Neural cell (in vitro differentiated cells): ENCODE measurements around the gene NTN3. TPM values are rescaled to one million over a fixed set of nuclear protein-coding genes. Genes with fewer than 3 reads are reported as not detected.

Experiments used
- H2AFZ ChIP-seq: fragments of 200-600, 300-800 bp; sonication (generic), shearing (Covaris generic); 2 replicates; pipeline ENCODE4 v1.6.0; 2014; ENCODE audit warnings: low read depth, mild to moderate bottlenecking, antibody characterized with exemption, low read length, moderate library complexity
- H3F3A ChIP-seq: fragments of 200-600 bp; shearing (Covaris generic); 2 replicates; pipeline ENCODE4 v1.6.1; 2016; ENCODE audit warnings: mild to moderate bottlenecking, moderate library complexity, mixed read lengths, antibody characterized with exemption, low read length; ENCODE audit not compliant: insufficient read depth, poor library complexity, severe bottlenecking
- H3K27ac ChIP-seq: fragments of 200-600, 300-800 bp; sonication (generic), shearing (Covaris generic); 2 replicates; pipeline ENCODE4 v1.5.1; 2014; ENCODE audit warnings: mild to moderate bottlenecking, low read length, moderate library complexity
- H3K27me3 ChIP-seq: fragments of 300-800, 200-600 bp; sonication (generic), shearing (Covaris generic); 2 replicates; pipeline ENCODE4 v1.6.0; 2014; ENCODE audit warnings: mild to moderate bottlenecking, low read depth, low read length, moderate library complexity; ENCODE audit not compliant: insufficient read depth
- H3K36me3 ChIP-seq: fragments of 300-800, 200-600 bp; sonication (generic), shearing (Covaris generic); 2 replicates; pipeline ENCODE4 v1.5.1; 2014; ENCODE audit warnings: mild to moderate bottlenecking, antibody characterized with exemption, low read length, moderate library complexity; ENCODE audit not compliant: insufficient read depth
- H3K4me2 ChIP-seq: fragments of 300-800, 200-600 bp; sonication (generic), shearing (Covaris generic); 2 replicates; pipeline ENCODE4 v1.6.0; 2014; ENCODE audit warnings: mild to moderate bottlenecking, low read length
- H3K4me3 ChIP-seq: fragments of 300-800, 200-600 bp; sonication (generic), shearing (Covaris generic); 2 replicates; pipeline ENCODE4 v1.5.1; 2014; ENCODE audit warnings: mild to moderate bottlenecking, low read length, moderate library complexity
- H3K79me2 ChIP-seq: fragments of 200-600 bp; shearing (Covaris generic); replicated peaks from 2 replicates; pipeline ENCODE4 v1.6.0; 2014; ENCODE audit warnings: mild to moderate bottlenecking, low read length, moderate library complexity; ENCODE audit not compliant: insufficient read depth
- H3K9ac ChIP-seq: fragments of 300-800, 200-600 bp; sonication (generic), shearing (Covaris generic); 2 replicates; pipeline ENCODE4 v1.6.1; 2016; ENCODE audit warnings: mild to moderate bottlenecking, low read length, mixed read lengths
- H3K9me2 ChIP-seq: fragments of 200-600 bp; shearing (Covaris generic); 2 replicates; pipeline ENCODE4 v1.6.1; 2016; ENCODE audit warnings: mild to moderate bottlenecking, low read length, mixed read lengths; ENCODE audit not compliant: insufficient read depth
- H3K9me3 ChIP-seq: fragments of 200-600, 300-800 bp; sonication (generic), shearing (Covaris generic); 2 replicates; pipeline ENCODE4 v1.6.1; 2016; ENCODE audit warnings: mild to moderate bottlenecking, mixed run types, low read length, moderate library complexity, mixed read lengths
- H4K20me1 ChIP-seq: fragments of 200-600 bp; shearing (Covaris generic); 2 replicates; pipeline ENCODE4 v1.6.1; 2016; ENCODE audit warnings: mild to moderate bottlenecking, mixed run types; ENCODE audit not compliant: insufficient read depth
- EP300 ChIP-seq: fragments of 450-650 bp; conservative IDR thresholded peaks from 2 replicates; pipeline ENCODE4 v1.6.1; 2014; ENCODE audit warnings: antibody characterized with exemption, mild to moderate bottlenecking, moderate library complexity; ENCODE audit not compliant: poor library complexity, severe bottlenecking
- EZH2 ChIP-seq: fragments of 200-600, 300-800 bp; shearing (Covaris generic), sonication (generic); IDR thresholded peaks from 2 replicates; pipeline ENCODE4 v1.6.1; 2014; ENCODE audit warnings: antibody characterized with exemption, low read length, borderline replicate concordance, mild to moderate bottlenecking; ENCODE audit not compliant: insufficient read depth, poor library complexity, severe bottlenecking
- MXI1 ChIP-seq: fragments of 450-650 bp; conservative IDR thresholded peaks from 2 replicates; pipeline ENCODE4 v1.6.1; 2014; ENCODE audit warnings: antibody characterized with exemption, mild to moderate bottlenecking; ENCODE audit not compliant: poor library complexity, severe bottlenecking
- POLR2AphosphoS5 ChIP-seq: IDR thresholded peaks from 2 replicates; pipeline ENCODE4 v1.6.1; 2012
- RAD21 ChIP-seq: fragments of 450-650 bp; conservative IDR thresholded peaks from 2 replicates; pipeline ENCODE4 v1.6.1; 2014; ENCODE audit warnings: antibody characterized with exemption, mild to moderate bottlenecking, moderate library complexity
- SMC3 ChIP-seq: fragments of 450-650 bp; conservative IDR thresholded peaks from 2 replicates; pipeline ENCODE4 v1.6.1; 2014; ENCODE audit warnings: antibody characterized with exemption, mild to moderate bottlenecking, moderate library complexity; ENCODE audit not compliant: poor library complexity
- TAF1 ChIP-seq: IDR thresholded peaks from 2 replicates; pipeline ENCODE4 v1.6.1; 2012; ENCODE audit warnings: low read depth
- polyA plus RNA-seq: library from polyadenylated mRNA; depleted of rRNA; stranded (reverse); fragments of >200 nt; gene quantifications from 2 replicates; pipeline ENCODE4 v1.2.3, GENCODE V29; 2014
- TF ChIP-seq, protein P1 (sequence below): fragments of 450-650 bp; IDR thresholded peaks from 2 replicates; pipeline ENCODE4 v1.5.1; 2014; ENCODE audit warnings: antibody characterized with exemption, mild to moderate bottlenecking, moderate library complexity; ENCODE audit not compliant: poor library complexity, severe bottlenecking
- TF ChIP-seq, protein P2 (sequence below): IDR thresholded peaks from 2 replicates; pipeline ENCODE4 v1.6.1; 2012; ENCODE audit warnings: borderline replicate concordance

NTN3 gene
- polyA plus RNA-seq, 1 donor from 2014 or later: 1.2 TPM

DNA sequence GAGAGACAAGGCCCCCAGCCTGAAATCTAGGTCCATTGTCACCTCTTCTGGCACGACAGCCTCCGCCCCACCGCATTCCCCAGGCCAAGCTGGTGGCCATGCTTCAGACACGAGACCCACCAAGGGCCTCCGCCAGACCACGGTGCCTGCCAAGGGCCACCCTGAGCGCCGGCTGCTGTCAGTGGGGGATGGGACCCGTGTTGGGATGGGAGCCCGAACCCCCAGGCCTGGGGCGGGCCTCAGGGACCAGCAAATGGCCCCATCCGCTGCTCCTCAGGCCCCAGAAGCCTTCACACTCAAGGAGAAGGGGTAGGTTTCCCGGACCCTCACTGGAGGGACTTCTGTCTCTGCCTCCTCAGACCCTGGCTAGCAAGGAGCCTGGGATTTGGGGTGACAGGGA lies 10.2 kb upstream of the NTN3 start:
- Histone ChIP-seq H3K27me3 (no peaks in the 10 kb centered on the region), H2AFZ (no peak overlapping the region), H3K9me3 (no peaks in the 10 kb centered on the region), H3K9ac (peak overlapping the region; percentile 55), H4K20me1 (no peaks in the 10 kb centered on the region), H3K9me2 (no peaks in the 10 kb centered on the region), H3K4me3 (peak overlapping the region; percentile 66), H3K27ac (no peak overlapping the region), H3K79me2 (no peaks in the 10 kb centered on the region), H3F3A (no peaks in the 10 kb centered on the region), H3K4me2 (peak overlapping the region; percentile 70), H3K36me3 (no peaks in the 10 kb centered on the region)
- TF ChIP-seq MXI1 (no peak), POLR2AphosphoS5 (no peak), SMC3 (no peak), EZH2 (no peak), EP300 (no peak)
- TF ChIP-seq, protein P1, sequence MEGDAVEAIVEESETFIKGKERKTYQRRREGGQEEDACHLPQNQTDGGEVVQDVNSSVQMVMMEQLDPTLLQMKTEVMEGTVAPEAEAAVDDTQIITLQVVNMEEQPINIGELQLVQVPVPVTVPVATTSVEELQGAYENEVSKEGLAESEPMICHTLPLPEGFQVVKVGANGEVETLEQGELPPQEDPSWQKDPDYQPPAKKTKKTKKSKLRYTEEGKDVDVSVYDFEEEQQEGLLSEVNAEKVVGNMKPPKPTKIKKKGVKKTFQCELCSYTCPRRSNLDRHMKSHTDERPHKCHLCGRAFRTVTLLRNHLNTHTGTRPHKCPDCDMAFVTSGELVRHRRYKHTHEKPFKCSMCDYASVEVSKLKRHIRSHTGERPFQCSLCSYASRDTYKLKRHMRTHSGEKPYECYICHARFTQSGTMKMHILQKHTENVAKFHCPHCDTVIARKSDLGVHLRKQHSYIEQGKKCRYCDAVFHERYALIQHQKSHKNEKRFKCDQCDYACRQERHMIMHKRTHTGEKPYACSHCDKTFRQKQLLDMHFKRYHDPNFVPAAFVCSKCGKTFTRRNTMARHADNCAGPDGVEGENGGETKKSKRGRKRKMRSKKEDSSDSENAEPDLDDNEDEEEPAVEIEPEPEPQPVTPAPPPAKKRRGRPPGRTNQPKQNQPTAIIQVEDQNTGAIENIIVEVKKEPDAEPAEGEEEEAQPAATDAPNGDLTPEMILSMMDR: no peak

DNA sequence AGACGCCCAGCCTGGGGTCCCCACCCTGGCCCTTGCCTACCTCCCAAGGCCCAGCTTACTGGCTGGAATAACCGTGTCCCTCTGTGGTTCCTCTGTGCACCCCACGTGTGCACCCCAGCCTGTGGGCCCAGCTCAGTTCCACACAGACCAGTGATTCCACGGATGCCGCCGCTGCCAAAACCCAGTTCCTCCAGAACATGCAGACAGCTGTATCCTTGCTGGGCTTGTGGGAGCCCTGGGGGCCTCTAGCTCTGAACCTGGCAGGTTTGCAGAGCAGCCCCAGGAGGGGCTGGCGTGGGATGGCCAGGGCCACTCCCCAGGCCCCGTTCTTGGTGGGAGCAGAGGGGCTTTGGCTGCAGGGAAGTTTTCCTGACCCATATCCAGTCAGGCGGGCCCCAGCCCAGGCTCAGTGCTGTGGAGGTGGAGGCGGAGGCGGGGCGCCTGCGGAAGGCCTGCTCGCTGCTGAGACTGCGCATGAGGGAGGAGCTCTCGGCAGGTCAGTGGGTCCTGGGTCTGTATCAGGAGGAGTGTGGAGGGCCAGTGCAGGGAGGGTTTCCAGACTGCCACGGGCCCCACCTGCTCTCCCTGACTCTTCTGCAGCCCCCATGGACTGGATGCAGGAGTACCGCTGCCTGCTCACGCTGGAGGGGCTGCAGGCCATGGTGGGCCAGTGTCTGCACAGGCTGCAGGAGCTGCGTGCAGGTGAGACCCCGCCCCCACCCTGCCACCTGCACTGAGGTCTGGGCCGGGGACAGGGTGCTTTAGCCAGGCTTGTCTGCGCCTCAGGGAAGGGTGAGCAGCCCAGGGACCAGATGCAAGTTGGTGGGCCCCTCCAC lies 8.8 kb upstream of the NTN3 start:
- TF ChIP-seq EP300: no peak
- no peak overlapping the region for H3K4me2 ChIP-seq
- no peaks in the 10 kb centered on the region for H3F3A ChIP-seq
- H3K9me3 ChIP-seq: no peaks in the 10 kb centered on the region
- H3K36me3 ChIP-seq: no peaks in the 10 kb centered on the region
- H3K27me3 ChIP-seq: no peaks in the 10 kb centered on the region
- no peaks in the 10 kb centered on the region for H3K79me2 ChIP-seq
- H4K20me1 ChIP-seq: no peaks in the 10 kb centered on the region
- H2AFZ ChIP-seq: no peak overlapping the region
- no peak overlapping the region for H3K27ac ChIP-seq
- no peak overlapping the region for H3K4me3 ChIP-seq
- no peak overlapping the region for H3K9ac ChIP-seq
- H3K9me2 ChIP-seq: no peaks in the 10 kb centered on the region

DNA sequence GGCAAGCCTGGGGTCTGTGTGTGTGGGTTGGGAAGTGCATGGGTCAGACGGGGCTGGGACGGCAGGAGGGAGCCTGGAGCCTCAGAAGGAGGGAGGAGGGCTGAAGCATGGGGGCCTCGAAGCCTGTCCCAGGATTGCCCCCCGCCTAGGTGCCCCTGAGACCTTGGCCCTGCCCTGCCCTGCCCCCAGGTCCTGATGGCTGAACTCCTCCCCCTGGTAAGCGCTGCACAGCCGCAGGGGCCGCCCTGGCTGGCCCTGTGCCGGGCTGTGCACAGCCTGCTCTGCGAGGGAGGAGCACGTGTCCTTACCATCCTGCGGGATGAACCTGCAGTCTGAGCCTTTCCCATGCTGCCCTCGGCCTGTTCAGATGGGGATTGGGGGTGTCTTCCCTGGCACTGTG lies 6.8 kb upstream of the NTN3 start:
- Histone ChIP-seq H4K20me1 (no peaks in the 10 kb centered on the region), H3K4me2 (no peak overlapping the region), H3K79me2 (no peaks in the 10 kb centered on the region), H3F3A (no peaks in the 10 kb centered on the region), H3K27ac (no peak overlapping the region), H3K27me3 (peaks cover 6% of the 10 kb centered on the region), H3K36me3 (no peaks in the 10 kb centered on the region), H3K9ac (no peak overlapping the region), H3K9me2 (no peaks in the 10 kb centered on the region), H3K4me3 (no peak overlapping the region), H2AFZ (no peak overlapping the region), H3K9me3 (no peaks in the 10 kb centered on the region)
- TF ChIP-seq, protein P2, sequence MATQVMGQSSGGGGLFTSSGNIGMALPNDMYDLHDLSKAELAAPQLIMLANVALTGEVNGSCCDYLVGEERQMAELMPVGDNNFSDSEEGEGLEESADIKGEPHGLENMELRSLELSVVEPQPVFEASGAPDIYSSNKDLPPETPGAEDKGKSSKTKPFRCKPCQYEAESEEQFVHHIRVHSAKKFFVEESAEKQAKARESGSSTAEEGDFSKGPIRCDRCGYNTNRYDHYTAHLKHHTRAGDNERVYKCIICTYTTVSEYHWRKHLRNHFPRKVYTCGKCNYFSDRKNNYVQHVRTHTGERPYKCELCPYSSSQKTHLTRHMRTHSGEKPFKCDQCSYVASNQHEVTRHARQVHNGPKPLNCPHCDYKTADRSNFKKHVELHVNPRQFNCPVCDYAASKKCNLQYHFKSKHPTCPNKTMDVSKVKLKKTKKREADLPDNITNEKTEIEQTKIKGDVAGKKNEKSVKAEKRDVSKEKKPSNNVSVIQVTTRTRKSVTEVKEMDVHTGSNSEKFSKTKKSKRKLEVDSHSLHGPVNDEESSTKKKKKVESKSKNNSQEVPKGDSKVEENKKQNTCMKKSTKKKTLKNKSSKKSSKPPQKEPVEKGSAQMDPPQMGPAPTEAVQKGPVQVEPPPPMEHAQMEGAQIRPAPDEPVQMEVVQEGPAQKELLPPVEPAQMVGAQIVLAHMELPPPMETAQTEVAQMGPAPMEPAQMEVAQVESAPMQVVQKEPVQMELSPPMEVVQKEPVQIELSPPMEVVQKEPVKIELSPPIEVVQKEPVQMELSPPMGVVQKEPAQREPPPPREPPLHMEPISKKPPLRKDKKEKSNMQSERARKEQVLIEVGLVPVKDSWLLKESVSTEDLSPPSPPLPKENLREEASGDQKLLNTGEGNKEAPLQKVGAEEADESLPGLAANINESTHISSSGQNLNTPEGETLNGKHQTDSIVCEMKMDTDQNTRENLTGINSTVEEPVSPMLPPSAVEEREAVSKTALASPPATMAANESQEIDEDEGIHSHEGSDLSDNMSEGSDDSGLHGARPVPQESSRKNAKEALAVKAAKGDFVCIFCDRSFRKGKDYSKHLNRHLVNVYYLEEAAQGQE: no peak
- no peak for TF ChIP-seq POLR2AphosphoS5
- TF ChIP-seq, protein P1: no peak
- no peak for TF ChIP-seq MXI1
- no peak for TF ChIP-seq EZH2
- no peak for TF ChIP-seq SMC3
- TF ChIP-seq TAF1: no peak
- TF ChIP-seq RAD21: no peak
- no peak for TF ChIP-seq EP300
